ENCODE results near the gene RAB31.

DNA sequence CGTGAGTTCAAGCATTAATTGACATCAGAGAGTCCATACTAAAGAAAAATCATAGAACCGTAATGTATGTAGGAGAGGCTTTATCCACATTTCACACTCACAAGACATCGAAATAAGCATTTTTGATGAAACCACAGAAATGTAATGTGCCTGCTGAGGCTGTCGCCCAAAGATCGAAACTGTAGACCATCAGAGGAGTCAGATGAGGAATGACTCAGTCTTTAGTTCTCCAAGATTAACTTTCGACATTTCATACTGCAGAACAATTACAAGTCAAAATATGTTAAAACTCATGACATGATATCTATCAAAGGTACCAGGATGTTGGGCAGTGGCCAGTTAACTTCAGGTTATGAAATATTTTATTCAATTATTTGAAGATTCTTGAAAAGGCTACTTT, 79.6 kb downstream of the RAB31 start:
- TF ChIP-seq ZXDB (tag by site-specific recombination; IDR thresholded peaks at IDR 0.05) (no peak), ZNF521 (tag by site-specific recombination; IDR thresholded peaks at IDR 0.05) (no peak), ZNF530 (tag by site-specific recombination; IDR thresholded peaks at IDR 0.05; ENCODE audit: low read depth) (no peak), ZNF600 (tag by site-specific recombination; IDR thresholded peaks at IDR 0.05) (no peak), CTCF (tag by site-specific recombination; IDR thresholded peaks at IDR 0.05) (no peak), ZNF416 (tag by site-specific recombination; IDR thresholded peaks at IDR 0.05) (no peak), ZNF121 (tag by site-specific recombination; IDR thresholded peaks at IDR 0.05) (no peak), ZNF169 (tag by site-specific recombination; IDR thresholded peaks at IDR 0.05) (no peak), ZNF391 (tag by site-specific recombination; IDR thresholded peaks at IDR 0.05; ENCODE audit: borderline replicate concordance, low read depth) (no peak), ZNF23 (tag by site-specific recombination; IDR thresholded peaks at IDR 0.05; ENCODE audit: borderline replicate concordance) (no peak), ZNF274 (IDR thresholded peaks at IDR 0.05; ENCODE audit: low read length) (no peak), ZNF274 (tag by site-specific recombination; IDR thresholded peaks at IDR 0.05; ENCODE audit: borderline replicate concordance) (no peak), YY1 (tag by site-specific recombination; IDR thresholded peaks at IDR 0.05) (no peak), ZNF791 (tag by site-specific recombination; IDR thresholded peaks at IDR 0.05) (no peak)
- TF ChIP-seq, protein P1, sequence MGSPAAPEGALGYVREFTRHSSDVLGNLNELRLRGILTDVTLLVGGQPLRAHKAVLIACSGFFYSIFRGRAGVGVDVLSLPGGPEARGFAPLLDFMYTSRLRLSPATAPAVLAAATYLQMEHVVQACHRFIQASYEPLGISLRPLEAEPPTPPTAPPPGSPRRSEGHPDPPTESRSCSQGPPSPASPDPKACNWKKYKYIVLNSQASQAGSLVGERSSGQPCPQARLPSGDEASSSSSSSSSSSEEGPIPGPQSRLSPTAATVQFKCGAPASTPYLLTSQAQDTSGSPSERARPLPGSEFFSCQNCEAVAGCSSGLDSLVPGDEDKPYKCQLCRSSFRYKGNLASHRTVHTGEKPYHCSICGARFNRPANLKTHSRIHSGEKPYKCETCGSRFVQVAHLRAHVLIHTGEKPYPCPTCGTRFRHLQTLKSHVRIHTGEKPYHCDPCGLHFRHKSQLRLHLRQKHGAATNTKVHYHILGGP (tag by site-specific recombination; IDR thresholded peaks at IDR 0.05) = no peak
